Fibroblast of lung (primary cell): ENCODE measurements around the gene TCTN3.
"Not testable (repeated sequence)": the region's sequence is repeated elsewhere in the genome, so short reads cannot be mapped to it uniquely, and the experiment has no call there.

Source experiments
- CTCF ChIP-seq, 2 donors: IDR thresholded peaks in 1 of 2; conservative IDR thresholded peaks in 1 of 2; 1 replicate in 1 of 2; 2 replicates in 1 of 2; pipeline ENCODE4 v1.5.1; 2011 to 2012; ENCODE audit warnings: low read length in 2 of 2, control low read depth in 1 of 2, inconsistent platforms in 1 of 2, low read depth in 1 of 2, mild to moderate bottlenecking in 1 of 2
- EZH2 ChIP-seq: IDR thresholded peaks from 2 replicates; pipeline ENCODE4 v1.5.1; 2012; ENCODE audit warnings: low read length, control low read depth, mild to moderate bottlenecking; ENCODE audit errors: missing control alignments

GRCh38 chr10:95732907-95733306 lies 39.2 kb upstream of the TCTN3 start:
- not testable (repeated sequence) for TF ChIP-seq CTCF (conservative IDR thresholded peaks at IDR 0.05 in 1 of 2, IDR thresholded peaks at IDR 0.05 in 1 of 2; ENCODE audit: low read depth in 1 of 2, low read length in 2 of 2); EZH2
